Measurements from ENCODE around the gene UNC5B. TPM values are rescaled to one million over a fixed set of nuclear protein-coding genes. Genes with fewer than 3 reads are reported as not detected.
A peak's percentile ranks its signal among the peaks of the same experiment; 100 is the strongest.

Gene UNC5B
- total and polyA plus RNA-seq, 8 donors: 14.4 to 31.2 (median 21.4) TPM

DNA sequence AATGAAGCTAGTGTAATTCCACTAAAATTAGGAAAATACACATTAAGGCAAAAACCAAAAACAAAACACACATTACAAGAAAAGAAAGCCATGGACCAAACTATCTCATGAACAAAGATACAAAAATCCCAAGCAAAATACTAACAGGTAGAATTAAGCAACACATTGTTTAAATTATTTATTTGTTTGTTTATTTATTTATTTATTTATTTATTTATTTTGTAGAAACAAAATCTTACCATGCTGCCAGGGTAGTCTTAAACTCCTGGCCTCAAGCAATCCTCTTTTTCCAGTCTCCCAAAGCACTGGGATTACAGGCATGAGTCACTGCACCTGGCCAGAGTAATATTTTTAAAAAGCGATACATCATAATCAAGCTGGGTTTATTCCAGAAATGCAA lies 99.8 kb downstream of the UNC5B start:
- no peak overlapping the region for H3K4me3 ChIP-seq
- no peak for ATAC-seq
- H3K27ac ChIP-seq: no peak overlapping the region
- H3K4me1 ChIP-seq: peaks cover 12 to 20% of the 10 kb centered on the region in 2 donors
- DNase-seq: no peak
- H3K27me3 ChIP-seq: no peaks in the 10 kb centered on the region
- TF ChIP-seq, protein P1, sequence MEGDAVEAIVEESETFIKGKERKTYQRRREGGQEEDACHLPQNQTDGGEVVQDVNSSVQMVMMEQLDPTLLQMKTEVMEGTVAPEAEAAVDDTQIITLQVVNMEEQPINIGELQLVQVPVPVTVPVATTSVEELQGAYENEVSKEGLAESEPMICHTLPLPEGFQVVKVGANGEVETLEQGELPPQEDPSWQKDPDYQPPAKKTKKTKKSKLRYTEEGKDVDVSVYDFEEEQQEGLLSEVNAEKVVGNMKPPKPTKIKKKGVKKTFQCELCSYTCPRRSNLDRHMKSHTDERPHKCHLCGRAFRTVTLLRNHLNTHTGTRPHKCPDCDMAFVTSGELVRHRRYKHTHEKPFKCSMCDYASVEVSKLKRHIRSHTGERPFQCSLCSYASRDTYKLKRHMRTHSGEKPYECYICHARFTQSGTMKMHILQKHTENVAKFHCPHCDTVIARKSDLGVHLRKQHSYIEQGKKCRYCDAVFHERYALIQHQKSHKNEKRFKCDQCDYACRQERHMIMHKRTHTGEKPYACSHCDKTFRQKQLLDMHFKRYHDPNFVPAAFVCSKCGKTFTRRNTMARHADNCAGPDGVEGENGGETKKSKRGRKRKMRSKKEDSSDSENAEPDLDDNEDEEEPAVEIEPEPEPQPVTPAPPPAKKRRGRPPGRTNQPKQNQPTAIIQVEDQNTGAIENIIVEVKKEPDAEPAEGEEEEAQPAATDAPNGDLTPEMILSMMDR (IDR thresholded peaks at IDR 0.05): no peak
- no peaks in the 10 kb centered on the region for H3K9me3 ChIP-seq
- H3K36me3 ChIP-seq: no peaks in the 10 kb centered on the region
- intact Hi-C loops (cut with DNase I): no loop called here

DNA sequence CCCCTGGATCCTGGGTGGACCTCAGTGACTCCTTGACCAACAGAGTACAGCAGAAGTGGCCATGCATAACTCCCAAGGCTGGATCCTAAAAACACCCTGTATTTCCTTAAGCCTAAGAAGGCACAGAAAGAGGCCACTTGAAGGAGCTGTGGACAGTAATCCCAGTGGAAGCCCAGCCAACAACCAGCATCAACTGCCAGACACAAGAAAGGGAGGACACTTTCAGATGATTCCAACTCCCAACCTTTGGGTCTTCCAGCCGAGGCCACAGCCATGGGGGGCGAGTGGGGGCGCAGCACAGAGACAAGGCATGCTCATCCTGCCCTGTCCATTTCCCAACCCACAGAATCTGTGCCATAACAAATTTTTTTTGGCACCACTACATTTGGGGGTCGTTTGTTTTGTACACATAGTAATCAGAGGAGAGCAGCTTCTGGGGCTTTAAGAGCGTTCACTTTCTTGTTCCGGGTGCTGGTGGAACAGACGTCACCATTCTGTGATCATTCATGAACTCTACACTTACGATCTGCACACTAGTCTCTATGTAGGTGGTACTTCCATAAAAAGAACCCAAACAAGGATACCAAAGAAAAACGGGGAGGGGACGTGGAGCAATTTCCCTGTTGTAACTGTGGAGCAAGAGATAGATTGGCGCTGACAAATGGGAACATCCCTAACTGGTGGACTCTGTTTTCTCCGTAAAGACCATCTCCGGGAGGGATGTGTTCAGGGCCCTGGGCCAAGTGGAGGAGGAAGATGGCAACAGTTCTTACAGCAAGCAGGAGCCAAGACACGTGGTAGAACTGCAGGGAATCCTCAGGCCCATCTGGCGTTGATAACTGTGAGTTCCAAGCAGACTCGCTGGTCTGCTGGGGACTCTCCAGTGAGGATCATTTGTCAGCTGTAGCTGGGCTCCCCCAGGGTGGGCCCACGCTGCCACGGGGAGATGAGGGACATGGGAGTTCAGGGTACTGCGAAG lies 100.7 kb downstream of the UNC5B start:
- DNase-seq (peak in 2 of 4 donors; percentile 69 to 87), ATAC-seq (peak; percentile 48)
- H3K4me3 ChIP-seq: no peak overlapping the region
- peaks cover 10 to 20% of the 10 kb centered on the region in 2 donors for H3K4me1 ChIP-seq
- TF ChIP-seq, protein P1 (IDR thresholded peaks at IDR 0.05): no peak
- no peaks in the 10 kb centered on the region for H3K36me3 ChIP-seq
- H3K27me3 ChIP-seq: no peaks in the 10 kb centered on the region
- no peaks in the 10 kb centered on the region for H3K9me3 ChIP-seq
- intact Hi-C loops (cut with DNase I): no loop called here
- H3K27ac ChIP-seq: no peak overlapping the region

DNA sequence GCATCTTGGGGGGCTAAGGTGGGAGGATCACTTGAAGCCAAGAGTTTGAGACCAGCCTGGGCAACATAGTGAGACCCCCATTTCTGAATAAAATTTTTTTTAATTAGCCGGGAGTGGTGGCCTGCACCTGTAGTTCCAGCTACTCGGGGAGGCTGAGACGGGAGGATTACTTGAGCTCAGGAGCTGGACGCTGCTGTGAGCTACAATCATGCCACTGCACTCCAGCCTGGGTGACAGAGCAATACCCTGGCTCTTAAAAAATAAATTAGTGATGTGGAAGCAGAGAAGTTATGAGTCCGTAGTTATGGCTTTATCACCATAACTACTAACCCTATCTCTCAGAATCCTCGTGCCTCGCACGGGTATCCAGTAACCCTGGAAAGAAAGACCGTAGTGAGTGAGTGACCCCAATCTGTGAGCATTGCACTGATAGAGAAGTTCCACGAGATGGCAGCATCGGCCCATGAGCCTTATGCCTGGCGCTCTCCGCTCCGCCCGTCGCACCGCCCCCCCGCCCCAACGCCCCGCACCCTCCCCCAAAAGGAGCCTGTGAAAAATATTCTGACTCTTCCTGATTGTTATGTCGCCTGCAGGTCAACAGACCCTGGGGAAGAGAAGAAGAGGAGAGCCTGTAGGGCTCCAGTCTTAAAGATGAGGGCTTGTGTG lies 101.8 kb downstream of the UNC5B start:
- H3K4me1 ChIP-seq: peaks cover 13 to 25% of the 10 kb centered on the region in 2 donors
- no peaks in the 10 kb centered on the region for H3K36me3 ChIP-seq
- TF ChIP-seq, protein P1 (IDR thresholded peaks at IDR 0.05): peak; percentile 78 to 84
- H3K4me3 ChIP-seq: no peak overlapping the region
- no peak overlapping the region for H3K27ac ChIP-seq
- intact Hi-C loops (cut with DNase I): no loop called here
- ATAC-seq: peak; percentile 56
- H3K27me3 ChIP-seq: no peaks in the 10 kb centered on the region
- H3K9me3 ChIP-seq: no peaks in the 10 kb centered on the region
- DNase-seq: peak in 1 of 4 donors; percentile 74

DNA sequence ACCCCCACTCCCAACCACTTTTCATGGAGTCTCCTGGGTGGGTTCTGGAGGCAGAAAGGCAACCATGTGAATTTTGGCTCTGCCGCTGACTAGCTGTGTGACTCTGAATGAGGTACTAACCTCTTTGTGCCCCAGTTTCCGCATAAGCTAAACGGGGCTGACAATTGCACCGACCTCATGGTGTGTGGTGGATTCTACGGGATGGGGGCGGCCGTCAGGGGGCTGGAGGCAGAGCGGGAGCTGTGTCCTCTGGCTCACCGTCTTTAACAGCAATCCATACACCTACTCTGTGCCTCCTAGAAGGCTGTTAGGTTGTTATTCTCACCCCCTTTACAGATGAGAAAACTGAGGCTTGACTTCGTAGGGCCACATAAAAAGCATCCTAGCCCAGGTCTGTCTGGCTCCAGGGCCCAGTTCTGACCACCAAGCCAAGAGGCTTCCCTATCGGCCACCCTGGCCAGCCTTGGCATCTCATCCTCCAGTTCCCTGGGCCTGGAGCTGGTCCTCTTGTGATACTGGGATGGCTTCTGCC lies 102.4 kb downstream of the UNC5B start:
- Histone ChIP-seq H3K9me3 (no peaks in the 10 kb centered on the region), H3K4me3 (no peak overlapping the region), H3K36me3 (no peaks in the 10 kb centered on the region), H3K27ac (no peak overlapping the region), H3K4me1 (peaks cover 15 to 28% of the 10 kb centered on the region in 2 donors), H3K27me3 (no peaks in the 10 kb centered on the region)
- TF ChIP-seq, protein P1 (IDR thresholded peaks at IDR 0.05): no peak
- DNase-seq (no peak), ATAC-seq (no peak)
- intact Hi-C loops (cut with DNase I): no loop called here
